ENCODE data around the gene SPTBN1.

GRCh38 chr2:54579061-54579681 is 123.0 kb downstream of the SPTBN1 start:
- TF ChIP-seq CTCF (conservative IDR thresholded peaks at IDR 0.05; ENCODE audit: low read depth in 2 of 2) (no peak), POLR2AphosphoS5 (IDR thresholded peaks at IDR 0.05; ENCODE audit: low read depth) (no peak), EZH2 (IDR thresholded peaks at IDR 0.05; ENCODE audit: low read depth, unreplicated experiment) (no peak), EZH2phosphoT487 (IDR thresholded peaks at IDR 0.05; ENCODE audit: unreplicated experiment) (no peak)

All from GM23338 (cell line).